CD1c-positive myeloid dendritic cell (primary cell): ENCODE data around the gene RABIF.
"Not testable (repeated sequence)": the region's sequence is repeated elsewhere in the genome, so short reads cannot be mapped to it uniquely, and the experiment has no call there.

Experiments used
- DNase-seq: peaks from one replicate; pipeline ENCODE4 v3.0.0-alpha.2; 2016; ENCODE audit errors: extremely low spot score

Gene RABIF

DNA sequence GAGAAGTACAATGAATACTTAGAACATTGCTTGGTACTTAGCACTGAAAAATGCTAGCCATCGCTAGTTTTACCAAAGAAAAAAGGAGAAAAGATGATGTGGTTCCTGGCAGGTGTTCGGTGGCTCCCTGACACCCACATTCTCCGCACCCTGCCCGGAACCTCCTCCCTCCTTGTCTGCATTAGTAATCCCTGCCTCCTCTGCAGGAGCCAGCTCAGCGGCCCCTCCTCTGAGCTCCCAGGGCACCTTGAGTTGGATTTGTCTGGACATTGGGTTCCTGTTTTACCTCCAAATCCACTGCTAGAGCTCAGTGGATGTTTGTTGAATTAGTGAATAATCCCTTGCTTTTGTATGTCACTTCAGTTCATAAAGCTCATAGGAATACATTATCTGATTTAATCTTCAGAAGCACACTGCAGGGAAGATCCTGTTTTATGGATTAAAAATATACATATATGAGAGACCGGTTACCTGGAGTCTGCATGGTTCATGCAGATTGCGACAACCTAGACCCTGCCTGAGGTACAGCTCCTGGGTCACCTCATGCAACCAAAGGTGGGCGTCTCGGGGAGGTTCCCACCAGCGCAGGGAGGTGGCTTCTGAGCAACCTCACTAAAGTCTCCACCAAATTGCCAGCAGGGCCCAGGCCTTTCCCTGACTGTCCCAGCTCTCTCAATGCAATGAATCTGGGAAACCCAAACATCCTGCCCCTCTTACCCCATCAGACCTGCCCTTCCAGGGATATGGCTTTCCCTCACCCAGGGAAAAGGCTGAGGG lies 54.0 kb downstream of the RABIF start:
- no peak for DNase-seq

DNA sequence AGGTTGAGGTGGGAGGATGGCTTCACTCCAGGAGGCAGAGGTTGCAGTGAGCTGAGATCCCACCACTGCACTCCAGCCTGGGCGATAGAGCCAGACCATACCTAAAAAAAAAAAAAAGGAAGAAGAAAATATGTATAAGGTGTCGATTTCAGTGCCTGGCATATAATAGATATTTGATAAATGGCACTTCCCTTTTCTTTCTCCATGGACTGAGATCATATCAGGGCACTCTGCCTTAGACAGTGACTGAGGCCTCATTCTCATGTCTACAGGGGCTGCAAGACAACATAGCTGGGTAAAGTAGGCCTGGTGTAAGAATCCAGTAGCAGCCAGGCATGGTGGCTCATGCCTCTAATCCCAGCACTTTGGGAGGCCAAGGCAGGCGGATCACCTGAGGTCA lies 57.0 kb downstream of the RABIF start:
- DNase-seq: no peak

DNA sequence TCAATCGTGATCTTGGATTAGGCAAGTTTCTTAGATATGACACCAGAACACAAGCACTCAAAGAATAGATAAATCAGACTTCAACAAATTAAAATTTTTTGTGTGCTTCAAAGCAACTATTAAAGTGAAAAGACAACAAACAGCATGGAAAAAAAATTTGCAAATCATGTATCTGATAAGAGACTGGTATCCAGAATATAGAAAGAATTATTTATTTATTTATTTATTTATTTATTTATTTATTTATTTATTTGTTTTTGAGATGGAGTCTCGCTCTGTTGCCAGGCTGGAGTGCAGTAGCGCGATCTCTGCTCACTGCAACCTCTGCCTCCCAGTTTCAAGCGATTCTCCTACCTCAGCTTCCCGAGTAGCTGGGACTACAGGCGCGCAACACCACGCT lies 59.7 kb downstream of the RABIF start:
- DNase-seq: not testable (repeated sequence)
